Progenitor cell of endocrine pancreas (in vitro differentiated cells): ENCODE data around the gene JMJD1C. TPM values are rescaled to one million over a fixed set of nuclear protein-coding genes. Genes with fewer than 3 reads are reported as not detected.

Experiments
- DNase-seq: peaks from one replicate; pipeline ENCODE4 v3.0.0; 2021; ENCODE audit warnings: low spot score; ENCODE audit not compliant: unreplicated experiment
- H3K27ac Mint-ChIP-seq: 2 replicates; pipeline ENCODE4 v1.8.0; 2021; ENCODE audit warnings: mild to moderate bottlenecking, moderate library complexity, mixed read lengths
- H3K27me3 Mint-ChIP-seq: 2 replicates; pipeline ENCODE4 v1.8.0; 2021; ENCODE audit warnings: mixed read lengths
- H3K36me3 Mint-ChIP-seq: 2 replicates; pipeline ENCODE4 v1.8.0; 2022; ENCODE audit warnings: mixed read lengths; ENCODE audit not compliant: insufficient read depth
- H3K4me1 Mint-ChIP-seq: 2 replicates; pipeline ENCODE4 v1.8.0; 2021; ENCODE audit warnings: low read depth, mixed read lengths
- H3K4me3 Mint-ChIP-seq: 2 replicates; pipeline ENCODE4 v1.8.0; 2021; ENCODE audit warnings: low read depth, mild to moderate bottlenecking, moderate library complexity, mixed read lengths
- H3K9me3 Mint-ChIP-seq: 2 replicates; pipeline ENCODE4 v1.8.0; 2021; ENCODE audit warnings: low read depth, mixed read lengths
- CTCF ChIP-seq: fragments of 200-600 bp; sonication (generic); IDR thresholded peaks from one replicate; pipeline ENCODE4 v1.5.0; 2021; ENCODE audit warnings: antibody characterized with exemption, mild to moderate bottlenecking; ENCODE audit not compliant: unreplicated experiment
- total RNA-seq: library from RNA; stranded (reverse); gene quantifications from 2 replicates; pipeline ENCODE4 v1.2.1, GENCODE V29; 2021

The JMJD1C gene
- total RNA-seq, 1 donor from 2014 or later, result 117 TPM

- H3K4me3 Mint-ChIP-seq, result no peak overlapping the region
- TF ChIP-seq CTCF, result no peak
- H3K27ac Mint-ChIP-seq, result no peak overlapping the region
- DNase-seq, result no peak
- H3K4me1 Mint-ChIP-seq, result peaks cover 2% of the 10 kb centered on the region
- H3K36me3 Mint-ChIP-seq, result peaks cover 2% of the 10 kb centered on the region
- H3K27me3 Mint-ChIP-seq, result no peaks in the 10 kb centered on the region
- H3K9me3 Mint-ChIP-seq, result no peaks in the 10 kb centered on the region
Observed at GRCh38 chr10:63373176-63373575, 92.6 kb downstream of the JMJD1C start.

GRCh38 chr10:63369711-63370110 lies 96.1 kb downstream of the JMJD1C start:
- peaks cover 2% of the 10 kb centered on the region for H3K36me3 Mint-ChIP-seq

GRCh38 chr10:63368365-63368764 lies 97.4 kb downstream of the JMJD1C start:
- Mint-ChIP-seq H3K36me3 (peaks cover 3% of the 10 kb centered on the region), H3K4me3 (no peak overlapping the region), H3K27me3 (no peaks in the 10 kb centered on the region), H3K9me3 (no peaks in the 10 kb centered on the region), H3K27ac (no peak overlapping the region), H3K4me1 (peaks cover 4% of the 10 kb centered on the region)
- no peak for DNase-seq
- no peak for TF ChIP-seq CTCF

More at GRCh38 chr10:63369711-63370110, 96.1 kb downstream of the JMJD1C start:
- no peak for DNase-seq
- H3K4me1 Mint-ChIP-seq, result peaks cover 4% of the 10 kb centered on the region
- H3K27me3 Mint-ChIP-seq, result no peaks in the 10 kb centered on the region
- H3K4me3 Mint-ChIP-seq, result no peak overlapping the region
- no peak for TF ChIP-seq CTCF
- H3K9me3 Mint-ChIP-seq, result no peaks in the 10 kb centered on the region
- no peak overlapping the region for H3K27ac Mint-ChIP-seq

GRCh38 chr10:63366933-63367332 lies 98.8 kb downstream of the JMJD1C start:
- Mint-ChIP-seq H3K27me3 (no peaks in the 10 kb centered on the region), H3K36me3 (peaks cover 3% of the 10 kb centered on the region), H3K9me3 (no peaks in the 10 kb centered on the region), H3K27ac (no peak overlapping the region), H3K4me3 (no peak overlapping the region), H3K4me1 (peaks cover 4% of the 10 kb centered on the region)
- DNase-seq, result no peak
- no peak for TF ChIP-seq CTCF

- Mint-ChIP-seq H3K4me1 (peaks cover 4% of the 10 kb centered on the region), H3K4me3 (no peak overlapping the region), H3K27ac (no peak overlapping the region), H3K27me3 (no peaks in the 10 kb centered on the region), H3K36me3 (peaks cover 3% of the 10 kb centered on the region), H3K9me3 (no peaks in the 10 kb centered on the region)
- DNase-seq, result no peak
- no peak for TF ChIP-seq CTCF
Observed at GRCh38 chr10:63365976-63366765, 99.6 kb downstream of the JMJD1C start.
